IPS-NIHi7 (cell line): ENCODE data around the gene MAD1L1.
"Not testable (repeated sequence)": the region's sequence is repeated elsewhere in the genome, so short reads cannot be mapped to it uniquely, and the experiment has no call there.

Source experiments
- DNase-seq: peaks from one replicate; pipeline ENCODE4 v3.0.0; 2012; ENCODE audit warnings: mixed read lengths; ENCODE audit errors: extremely low spot score

MAD1L1 gene

DNA sequence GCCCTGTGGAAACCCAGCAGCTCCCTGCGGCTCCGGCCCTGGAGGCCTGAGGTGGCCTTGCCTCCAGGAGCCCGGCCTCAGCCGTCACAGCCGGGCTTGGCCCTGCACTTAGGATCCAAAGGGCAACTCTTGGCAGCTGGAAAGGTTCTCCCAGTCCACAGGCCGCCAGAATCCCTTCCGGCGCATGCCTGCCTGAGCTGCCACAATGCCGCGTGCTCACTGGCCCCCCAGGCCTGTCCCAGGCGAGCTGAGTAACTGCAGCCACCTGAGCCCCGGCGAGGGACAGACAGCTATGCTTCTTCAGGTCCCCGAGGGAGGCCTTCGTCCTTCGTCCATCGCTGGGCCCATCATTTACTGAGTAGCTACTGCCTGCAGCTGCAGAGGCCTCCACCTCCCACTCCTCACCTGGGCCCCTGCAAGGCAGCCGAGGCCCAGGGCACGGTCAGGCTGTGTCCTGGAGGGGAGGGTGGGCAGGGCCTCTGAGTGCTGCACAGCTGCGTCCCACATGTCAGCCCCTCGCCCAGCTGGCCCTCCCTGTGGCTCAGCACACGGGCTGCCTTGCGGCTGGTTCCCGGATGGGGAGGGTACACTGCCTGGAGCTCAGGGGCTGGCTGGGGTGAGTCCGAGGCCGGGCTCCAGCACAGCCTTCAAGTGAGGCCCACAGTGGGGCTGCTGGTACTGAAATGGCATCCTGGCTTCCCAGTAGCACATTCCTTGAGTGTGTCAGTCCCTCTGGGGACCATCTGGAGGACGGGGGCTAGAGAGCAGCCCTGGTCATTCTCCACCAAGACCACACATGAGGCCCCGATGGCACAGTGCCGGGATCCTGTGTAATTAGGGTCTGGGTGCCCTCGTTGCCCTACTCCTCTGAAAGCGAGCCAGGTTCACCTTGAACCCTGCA, 390.2 kb downstream of the MAD1L1 start:
- no peak for DNase-seq

DNA sequence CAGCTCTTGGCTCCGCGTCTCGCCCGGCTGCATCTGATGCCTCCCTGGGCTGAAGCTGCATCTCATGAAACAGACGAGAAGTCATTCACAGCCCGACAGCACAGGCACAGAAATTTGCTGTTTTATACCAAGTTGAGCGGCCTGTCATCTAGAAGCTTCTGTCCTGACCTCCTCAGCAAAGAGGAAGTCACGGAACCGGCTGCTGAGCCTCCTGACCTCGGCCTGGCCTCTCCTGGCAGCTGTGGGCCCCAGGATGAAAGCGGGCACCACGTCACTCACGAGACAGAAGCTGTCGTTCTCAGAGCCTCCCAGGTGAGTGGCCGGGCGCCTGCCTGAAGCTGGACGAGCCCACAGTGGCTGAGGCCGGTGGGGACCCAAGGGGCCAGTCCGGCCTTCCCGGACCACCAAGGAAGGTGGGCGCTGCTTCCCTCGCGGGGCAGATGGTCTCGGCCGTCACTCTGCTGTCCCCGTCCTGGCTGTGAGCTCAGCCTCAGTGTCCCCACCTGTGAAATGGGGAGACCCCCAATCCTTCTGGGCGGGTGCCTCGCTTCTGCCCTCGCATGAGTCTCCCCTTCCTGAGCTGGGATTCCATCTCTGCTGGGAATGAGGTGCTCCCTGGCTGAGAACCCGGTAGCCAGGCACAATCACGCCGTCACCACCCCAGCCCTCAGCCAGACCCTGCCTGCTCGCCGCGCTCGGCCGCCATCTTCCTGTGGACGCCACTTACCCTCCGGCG, 391.3 kb downstream of the MAD1L1 start:
- not testable (repeated sequence) for DNase-seq

DNA sequence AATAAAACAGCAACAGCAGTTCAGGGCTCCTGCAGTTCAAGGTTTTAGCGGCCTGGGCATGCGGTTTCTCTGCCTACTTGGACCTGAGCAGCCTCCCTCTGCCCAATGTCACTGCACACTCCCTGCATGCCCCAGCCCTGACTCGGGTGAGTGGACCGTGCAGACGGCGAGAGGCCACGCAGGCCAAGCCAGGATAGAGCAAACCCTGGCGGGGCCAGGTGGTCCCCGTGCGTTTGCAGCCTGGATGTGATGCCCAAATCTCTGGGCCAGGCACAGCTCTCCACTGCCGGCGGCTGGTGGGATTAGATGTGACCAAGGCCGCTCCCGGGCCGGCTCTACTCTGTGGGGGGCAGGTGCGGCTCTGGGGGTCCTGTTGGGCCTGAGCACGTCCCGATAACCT, 392.0 kb downstream of the MAD1L1 start:
- DNase-seq = not testable (repeated sequence)

GRCh38 chr7:1839701-1840100, 393.0 kb downstream of the MAD1L1 start:
- no peak for DNase-seq

GRCh38 chr7:1838911-1839531, 393.7 kb downstream of the MAD1L1 start:
- DNase-seq = not testable (repeated sequence)

DNA sequence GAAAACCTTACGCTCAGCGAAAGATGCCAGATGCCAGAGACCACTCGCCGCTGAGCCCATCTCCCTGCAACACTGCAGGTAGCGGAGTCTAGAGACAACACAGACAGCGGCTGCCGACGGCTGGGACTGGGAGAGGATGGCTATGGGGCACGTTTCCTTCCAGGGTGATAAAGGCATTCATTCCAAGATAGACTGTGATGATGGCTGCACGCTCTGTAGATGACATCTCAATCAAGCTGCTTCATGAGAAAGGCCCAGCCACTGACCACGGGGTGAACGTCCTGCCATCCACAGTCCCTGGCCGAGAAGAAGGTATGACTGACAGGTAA, 394.2 kb downstream of the MAD1L1 start:
- not testable (repeated sequence) for DNase-seq

DNA sequence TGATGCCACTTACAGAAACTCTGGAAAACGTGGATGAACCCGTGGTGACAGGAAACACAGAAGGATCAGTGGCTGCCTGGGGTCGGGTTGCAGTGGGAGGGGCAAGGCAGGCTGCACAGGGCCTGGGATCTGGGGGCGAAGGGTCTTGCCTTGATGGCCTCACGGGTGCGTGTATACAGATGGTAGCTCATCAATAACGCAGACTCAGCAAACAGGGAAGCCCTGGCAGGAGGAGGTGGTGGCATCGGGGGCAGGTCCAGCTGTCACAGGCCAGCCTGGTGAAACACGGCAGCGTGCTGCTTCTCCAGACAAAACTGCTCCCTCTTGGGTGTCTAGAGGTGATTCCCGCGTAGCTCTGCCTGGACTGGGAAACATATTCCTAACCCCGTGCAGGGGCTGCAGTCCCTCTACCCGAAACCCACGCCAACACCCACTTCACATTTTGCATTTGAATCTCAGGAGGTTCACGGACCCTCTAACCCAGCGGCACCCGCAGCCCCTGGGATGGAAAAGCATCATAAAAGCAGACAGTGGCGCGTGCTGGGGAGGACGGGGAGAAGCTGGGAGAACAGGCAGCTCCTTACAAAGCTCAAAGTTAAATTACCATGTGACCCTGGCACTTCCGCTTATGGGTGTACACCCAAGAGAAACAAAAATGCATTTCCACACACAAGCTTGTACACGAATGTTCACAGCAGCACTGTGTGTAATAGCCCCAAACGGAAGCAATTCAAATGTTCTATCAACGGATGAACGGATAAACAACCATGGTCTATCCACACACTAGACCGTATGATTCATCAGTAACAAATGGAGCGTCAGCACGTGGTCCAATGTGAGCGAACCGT, 394.8 kb downstream of the MAD1L1 start:
- DNase-seq = not testable (repeated sequence)

- not testable (repeated sequence) for DNase-seq
These were observed 400.7 kb downstream of the MAD1L1 start for GRCh38 chr7:1831933-1832535.

- not testable (repeated sequence) for DNase-seq
These were observed 401.3 kb downstream of the MAD1L1 start for GRCh38 chr7:1831471-1831870.

GRCh38 chr7:1829668-1830067, 403.1 kb downstream of the MAD1L1 start:
- not testable (repeated sequence) for DNase-seq

- DNase-seq = no peak
These were observed 403.6 kb downstream of the MAD1L1 start for GRCh38 chr7:1829111-1829510.

DNA sequence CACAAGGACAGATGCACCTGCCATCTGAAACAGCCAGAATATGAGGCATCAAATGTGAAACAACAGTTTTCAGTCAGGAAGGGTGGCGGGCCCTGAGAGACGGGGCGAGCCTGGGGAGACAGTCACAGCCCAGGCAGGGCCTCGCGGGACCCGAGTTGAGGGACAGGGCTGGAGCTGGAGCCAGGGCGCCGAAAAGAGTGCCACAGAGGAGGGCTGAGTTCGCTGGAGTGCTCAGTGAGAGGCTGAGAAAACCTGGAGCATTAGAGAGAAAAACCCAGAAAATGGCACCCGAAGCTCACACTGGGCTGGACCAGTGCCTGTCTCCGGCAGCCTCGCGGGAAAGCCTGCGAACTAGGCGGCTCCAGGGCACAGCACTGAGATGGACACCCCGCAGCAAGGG, 404.6 kb downstream of the MAD1L1 start:
- not testable (repeated sequence) for DNase-seq

DNA sequence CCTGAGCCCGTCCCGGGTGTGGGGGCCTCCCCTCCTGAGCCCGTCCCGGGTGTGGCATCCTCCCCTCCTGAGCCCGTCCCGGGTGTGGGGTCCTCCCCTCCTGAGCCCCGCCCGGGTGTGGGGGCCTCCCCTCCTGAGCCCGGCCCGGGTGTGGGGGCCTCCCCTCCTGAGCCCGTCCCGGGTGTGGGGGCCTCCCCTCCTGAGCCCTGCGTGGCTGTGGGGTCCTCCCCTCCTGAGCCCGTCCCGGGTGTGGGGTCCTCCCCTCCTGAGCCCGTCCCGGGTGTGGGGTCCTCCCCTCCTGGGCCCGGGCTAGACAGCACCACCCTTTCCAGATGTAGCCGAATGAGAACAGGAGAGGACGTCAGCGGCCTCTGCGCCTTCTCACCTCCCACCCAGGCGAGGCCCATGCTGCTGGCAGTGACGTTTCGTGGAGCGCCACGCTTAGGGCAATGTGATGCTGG, 405.2 kb downstream of the MAD1L1 start:
- DNase-seq = not testable (repeated sequence)

GRCh38 chr7:1826931-1827330, 405.8 kb downstream of the MAD1L1 start:
- DNase-seq = not testable (repeated sequence)

GRCh38 chr7:1825897-1826741, 406.6 kb downstream of the MAD1L1 start:
- no peak for DNase-seq

DNA sequence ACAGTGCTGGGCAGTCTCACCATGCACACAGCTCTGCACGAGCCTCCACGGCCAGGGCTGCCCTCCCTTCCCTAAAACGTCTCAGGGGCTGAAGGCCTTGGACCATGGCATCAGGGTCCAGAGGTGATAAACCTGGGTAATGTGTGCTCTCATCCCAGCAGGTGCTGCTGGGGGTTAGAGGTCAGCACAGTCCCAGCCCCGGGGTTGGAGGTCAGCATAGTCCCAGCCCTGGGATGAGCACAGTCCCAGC, 407.2 kb downstream of the MAD1L1 start:
- DNase-seq = not testable (repeated sequence)

GRCh38 chr7:1824882-1825646, 407.7 kb downstream of the MAD1L1 start:
- DNase-seq = not testable (repeated sequence)

DNA sequence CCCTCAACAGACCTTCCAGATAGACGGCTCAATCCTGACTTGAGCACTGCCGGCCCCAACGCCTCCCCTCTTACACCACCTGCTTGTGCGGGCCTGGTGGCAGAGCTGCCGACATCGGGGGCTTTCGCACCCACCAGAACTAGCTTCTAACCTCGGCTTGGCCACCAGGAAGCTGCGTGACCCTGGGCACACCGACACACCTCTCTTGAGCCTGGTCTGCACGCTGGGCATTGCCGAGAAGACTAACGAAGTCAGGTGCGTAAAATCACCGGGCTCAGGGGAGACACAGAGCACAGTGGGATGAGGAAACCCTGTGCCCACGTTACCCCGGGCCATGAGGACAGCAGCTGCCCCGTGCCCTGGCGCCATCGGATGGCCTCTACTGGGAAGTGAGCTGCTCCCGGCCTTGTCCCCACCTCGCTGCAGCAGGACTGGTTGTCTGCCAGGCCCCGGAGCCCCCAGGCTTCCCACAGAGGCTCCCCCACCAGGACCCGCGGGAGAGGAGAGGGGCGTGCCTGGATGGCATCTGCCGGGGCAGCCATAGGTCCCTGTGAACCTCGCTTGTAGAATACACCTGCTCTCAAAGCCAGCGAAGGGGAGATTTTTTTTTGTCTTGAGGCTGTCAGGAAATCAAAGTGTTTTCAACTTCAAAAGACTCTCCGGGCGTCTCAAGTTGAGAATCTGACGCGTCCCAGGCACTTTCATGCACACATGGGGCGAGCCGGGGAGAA, 408.4 kb downstream of the MAD1L1 start:
- not testable (repeated sequence) for DNase-seq
